Liver (tissue), 9 donors: Measurements from ENCODE around the gene SUGCT. TPM values are rescaled to one million over a fixed set of nuclear protein-coding genes. Genes with fewer than 3 reads are reported as not detected.

ENCODE experiments used
- DNase-seq: peaks from one replicate; pipeline ENCODE4 v3.0.0-alpha.2; 2017; ENCODE audit warnings: low spot score
- H3K27ac ChIP-seq, 2 donors: one replicate each; pipeline ENCODE4 v1.7.0; 2013; ENCODE audit warnings: inconsistent platforms in 2 of 2, low read length in 2 of 2, control low read depth in 1 of 2, low read depth in 1 of 2, mild to moderate bottlenecking in 1 of 2
- H3K27me3 ChIP-seq, 4 donors: one replicate each; pipeline versions ENCODE4 v1.6.1 to v1.7.0; 2013; ENCODE audit warnings: low read length in 3 of 4, inconsistent platforms in 1 of 4, mild to moderate bottlenecking in 1 of 4, moderate library complexity in 1 of 4; ENCODE audit not compliant: control insufficient read depth in 4 of 4, insufficient read depth in 4 of 4
- H3K36me3 ChIP-seq, 4 donors: one replicate each; pipeline versions ENCODE4 v1.6.1 to v1.7.0; 2013; ENCODE audit warnings: low read length in 3 of 4, mild to moderate bottlenecking in 3 of 4, low read depth in 1 of 4, moderate library complexity in 1 of 4; ENCODE audit not compliant: control insufficient read depth in 4 of 4, insufficient read depth in 3 of 4
- H3K4me1 ChIP-seq, 4 donors: one replicate each; pipeline versions ENCODE4 v1.6.1 to v1.7.0; 2013; ENCODE audit warnings: low read length in 3 of 4, mild to moderate bottlenecking in 3 of 4, moderate library complexity in 1 of 4; ENCODE audit not compliant: control insufficient read depth in 4 of 4, insufficient read depth in 4 of 4
- H3K4me3 ChIP-seq, 3 donors: one replicate each; pipeline versions ENCODE4 v1.6.1 to v1.7.0; 2013; ENCODE audit warnings: low read length in 3 of 3, control low read depth in 1 of 3, low read depth in 1 of 3, mild to moderate bottlenecking in 1 of 3
- H3K9ac ChIP-seq, 2 donors: one replicate each; pipeline ENCODE4 v1.7.0; 2013; ENCODE audit warnings: low read length in 2 of 2, mild to moderate bottlenecking in 2 of 2, moderate library complexity in 2 of 2, control low read depth in 1 of 2, low read depth in 1 of 2
- H3K9me3 ChIP-seq, 4 donors: one replicate each; pipeline versions ENCODE4 v1.6.1 to v1.7.0; 2013; ENCODE audit warnings: low read length in 3 of 4; ENCODE audit not compliant: control insufficient read depth in 4 of 4
- EGR1 ChIP-seq, 2 donors: IDR thresholded peaks; 2 replicates each; pipeline ENCODE4 v1.6.1; 2016 to 2018; ENCODE audit warnings: antibody characterized with exemption in 2 of 2, low read depth in 2 of 2
- FOXA1 ChIP-seq: IDR thresholded peaks from 2 replicates; pipeline ENCODE4 v1.6.1; 2016; ENCODE audit warnings: antibody characterized with exemption
- FOXA2 ChIP-seq: IDR thresholded peaks from 2 replicates; pipeline ENCODE4 v1.6.1; 2016; ENCODE audit warnings: antibody characterized with exemption
- GABPA ChIP-seq, 2 donors: IDR thresholded peaks in 1 of 2; conservative IDR thresholded peaks in 1 of 2; 2 replicates each; pipeline ENCODE4 v1.6.1; 2016; ENCODE audit warnings: antibody characterized with exemption in 2 of 2, mild to moderate bottlenecking in 1 of 2, moderate library complexity in 1 of 2
- HNF4G ChIP-seq: IDR thresholded peaks from 2 replicates; pipeline ENCODE4 v1.6.1; 2016; ENCODE audit warnings: antibody characterized with exemption
- JUND ChIP-seq, 2 donors: IDR thresholded peaks; 2 replicates each; pipeline ENCODE4 v1.6.1; 2016; ENCODE audit warnings: antibody characterized with exemption in 2 of 2
- NR2F2 ChIP-seq: IDR thresholded peaks from 2 replicates; pipeline ENCODE4 v1.6.1; 2016; ENCODE audit warnings: antibody characterized with exemption
- RAD21 ChIP-seq, 2 donors: IDR thresholded peaks; 2 replicates each; pipeline ENCODE4 v1.6.1; 2016; ENCODE audit warnings: antibody characterized with exemption in 2 of 2, mild to moderate bottlenecking in 2 of 2
- RXRA ChIP-seq, 2 donors: IDR thresholded peaks; 2 replicates each; pipeline ENCODE4 v1.6.1; 2017 to 2018; ENCODE audit warnings: antibody characterized with exemption in 2 of 2, mild to moderate bottlenecking in 1 of 2
- TAF1 ChIP-seq: conservative IDR thresholded peaks from 2 replicates; pipeline ENCODE4 v1.6.1; 2016; ENCODE audit warnings: antibody characterized with exemption, mild to moderate bottlenecking
- YY1 ChIP-seq: IDR thresholded peaks from 2 replicates; pipeline ENCODE4 v1.6.1; 2016; ENCODE audit warnings: antibody characterized with exemption, mild to moderate bottlenecking
- WGBS: extraction: QIAGEN DNeasy Blood & Tissue Kit; methylation state at CpG from one replicate; pipeline ENCODE4 v1.1.7; 2013; 5-methylcytosine and 5-hydroxymethylcytosine counted together
- polyA plus RNA-seq, 2 donors: library from polyadenylated mRNA; stranded (reverse) in 1 of 2; unstranded in 1 of 2; fragments of 200-250 nt in 1 of 2; fragments of >200 nt in 1 of 2; fragmentation: Nextera tagmentation in 1 of 2; extraction: Ambion mirVana in 1 of 2; gene quantifications; one replicate each; pipeline versions ENCODE4 v1.2.1 to v1.2.3, GENCODE V29; 2013 to 2015
- total RNA-seq, 2 donors: library from RNA; depleted of rRNA; stranded (reverse); fragments of >200 nt; gene quantifications; one replicate each; pipeline ENCODE4 v1.2.3, GENCODE V29; 2014
- TF ChIP-seq, protein P1 (sequence below): fragments of 150-350 bp; IDR thresholded peaks from 2 replicates; pipeline ENCODE4 v1.5.1; 2017; ENCODE audit warnings: improper control_type of control experiment, low read depth, low read length; ENCODE audit not compliant: missing input control
- TF ChIP-seq, protein P2 (sequence below): IDR thresholded peaks from 2 replicates; pipeline ENCODE4 v1.6.1; 2016; ENCODE audit warnings: antibody characterized with exemption
- TF ChIP-seq, protein P3 (sequence below): IDR thresholded peaks from 2 replicates; pipeline ENCODE4 v1.6.1; 2016; ENCODE audit warnings: antibody characterized with exemption
- TF ChIP-seq, protein P4 (sequence below): IDR thresholded peaks from 2 replicates; pipeline ENCODE4 v1.6.1; 2016; ENCODE audit warnings: antibody characterized with exemption, mild to moderate bottlenecking
- donor health status: healthy.
- donor health status: healthy.
- donor health status: healthy.
- donor health status: healthy.
- donor health status: healthy.

Gene SUGCT
- total and polyA plus RNA-seq, 4 donors: 6.2 to 11.9 (median 9.9) TPM

DNA sequence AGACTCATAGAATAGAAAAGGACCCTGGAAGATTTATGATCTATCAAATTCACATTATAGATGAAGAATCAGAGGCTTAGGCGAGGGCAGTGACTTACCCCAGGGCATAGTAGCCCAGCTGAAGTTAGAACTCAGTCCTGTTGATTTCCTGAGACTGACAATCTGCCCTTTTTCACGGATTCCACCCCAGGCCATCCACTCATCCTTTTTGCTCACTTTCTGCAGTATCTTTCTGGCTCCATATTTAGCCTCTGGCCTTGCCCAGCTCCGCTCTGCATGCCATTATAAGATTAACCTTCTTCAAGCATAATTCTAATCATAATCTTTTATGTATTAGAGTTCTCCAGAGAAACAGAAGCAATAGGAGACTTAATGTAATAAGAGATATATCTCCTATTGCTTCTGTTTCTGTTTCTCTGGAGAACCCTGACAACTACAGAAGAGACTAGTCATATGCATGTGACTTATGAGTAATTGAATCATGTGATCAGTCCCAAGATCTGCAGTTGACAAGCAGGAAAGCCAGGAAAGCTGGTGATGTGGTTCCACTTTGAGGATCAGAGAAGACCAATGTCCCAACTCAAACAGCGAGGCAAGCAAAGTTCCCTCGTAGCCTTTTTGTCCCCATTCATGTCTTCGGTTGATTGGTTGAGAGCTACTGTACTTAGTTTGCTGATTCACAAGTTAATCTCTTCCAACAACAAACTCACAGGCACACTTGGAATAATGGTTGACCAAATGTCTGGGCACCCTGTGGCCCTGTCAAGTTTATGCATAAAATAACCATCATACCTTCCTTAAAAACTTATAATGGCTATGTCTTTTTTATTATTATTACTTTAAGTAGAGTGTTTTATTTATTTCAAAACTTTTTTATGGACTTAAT lies 412.1 kb downstream of the SUGCT start:
- TF ChIP-seq JUND (IDR thresholded peaks at IDR 0.05) (no peak), HNF4G (no peak), RAD21 (IDR thresholded peaks at IDR 0.05) (no peak), EGR1 (IDR thresholded peaks at IDR 0.05; ENCODE audit: low read depth in 2 of 2) (no peak), FOXA2 (no peak), NR2F2 (no peak), RXRA (IDR thresholded peaks at IDR 0.05) (no peak), FOXA1 (no peak), YY1 (no peak), TAF1 (no peak), GABPA (IDR thresholded peaks at IDR 0.05 in 1 of 2, conservative IDR thresholded peaks at IDR 0.05 in 1 of 2) (no peak)
- TF ChIP-seq, protein P1, sequence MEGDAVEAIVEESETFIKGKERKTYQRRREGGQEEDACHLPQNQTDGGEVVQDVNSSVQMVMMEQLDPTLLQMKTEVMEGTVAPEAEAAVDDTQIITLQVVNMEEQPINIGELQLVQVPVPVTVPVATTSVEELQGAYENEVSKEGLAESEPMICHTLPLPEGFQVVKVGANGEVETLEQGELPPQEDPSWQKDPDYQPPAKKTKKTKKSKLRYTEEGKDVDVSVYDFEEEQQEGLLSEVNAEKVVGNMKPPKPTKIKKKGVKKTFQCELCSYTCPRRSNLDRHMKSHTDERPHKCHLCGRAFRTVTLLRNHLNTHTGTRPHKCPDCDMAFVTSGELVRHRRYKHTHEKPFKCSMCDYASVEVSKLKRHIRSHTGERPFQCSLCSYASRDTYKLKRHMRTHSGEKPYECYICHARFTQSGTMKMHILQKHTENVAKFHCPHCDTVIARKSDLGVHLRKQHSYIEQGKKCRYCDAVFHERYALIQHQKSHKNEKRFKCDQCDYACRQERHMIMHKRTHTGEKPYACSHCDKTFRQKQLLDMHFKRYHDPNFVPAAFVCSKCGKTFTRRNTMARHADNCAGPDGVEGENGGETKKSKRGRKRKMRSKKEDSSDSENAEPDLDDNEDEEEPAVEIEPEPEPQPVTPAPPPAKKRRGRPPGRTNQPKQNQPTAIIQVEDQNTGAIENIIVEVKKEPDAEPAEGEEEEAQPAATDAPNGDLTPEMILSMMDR: no peak
- TF ChIP-seq, protein P2, sequence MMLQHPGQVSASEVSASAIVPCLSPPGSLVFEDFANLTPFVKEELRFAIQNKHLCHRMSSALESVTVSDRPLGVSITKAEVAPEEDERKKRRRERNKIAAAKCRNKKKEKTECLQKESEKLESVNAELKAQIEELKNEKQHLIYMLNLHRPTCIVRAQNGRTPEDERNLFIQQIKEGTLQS: no peak
- TF ChIP-seq, protein P3, sequence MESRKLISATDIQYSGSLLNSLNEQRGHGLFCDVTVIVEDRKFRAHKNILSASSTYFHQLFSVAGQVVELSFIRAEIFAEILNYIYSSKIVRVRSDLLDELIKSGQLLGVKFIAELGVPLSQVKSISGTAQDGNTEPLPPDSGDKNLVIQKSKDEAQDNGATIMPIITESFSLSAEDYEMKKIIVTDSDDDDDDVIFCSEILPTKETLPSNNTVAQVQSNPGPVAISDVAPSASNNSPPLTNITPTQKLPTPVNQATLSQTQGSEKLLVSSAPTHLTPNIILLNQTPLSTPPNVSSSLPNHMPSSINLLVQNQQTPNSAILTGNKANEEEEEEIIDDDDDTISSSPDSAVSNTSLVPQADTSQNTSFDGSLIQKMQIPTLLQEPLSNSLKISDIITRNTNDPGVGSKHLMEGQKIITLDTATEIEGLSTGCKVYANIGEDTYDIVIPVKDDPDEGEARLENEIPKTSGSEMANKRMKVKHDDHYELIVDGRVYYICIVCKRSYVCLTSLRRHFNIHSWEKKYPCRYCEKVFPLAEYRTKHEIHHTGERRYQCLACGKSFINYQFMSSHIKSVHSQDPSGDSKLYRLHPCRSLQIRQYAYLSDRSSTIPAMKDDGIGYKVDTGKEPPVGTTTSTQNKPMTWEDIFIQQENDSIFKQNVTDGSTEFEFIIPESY: no peak
- TF ChIP-seq, protein P4, sequence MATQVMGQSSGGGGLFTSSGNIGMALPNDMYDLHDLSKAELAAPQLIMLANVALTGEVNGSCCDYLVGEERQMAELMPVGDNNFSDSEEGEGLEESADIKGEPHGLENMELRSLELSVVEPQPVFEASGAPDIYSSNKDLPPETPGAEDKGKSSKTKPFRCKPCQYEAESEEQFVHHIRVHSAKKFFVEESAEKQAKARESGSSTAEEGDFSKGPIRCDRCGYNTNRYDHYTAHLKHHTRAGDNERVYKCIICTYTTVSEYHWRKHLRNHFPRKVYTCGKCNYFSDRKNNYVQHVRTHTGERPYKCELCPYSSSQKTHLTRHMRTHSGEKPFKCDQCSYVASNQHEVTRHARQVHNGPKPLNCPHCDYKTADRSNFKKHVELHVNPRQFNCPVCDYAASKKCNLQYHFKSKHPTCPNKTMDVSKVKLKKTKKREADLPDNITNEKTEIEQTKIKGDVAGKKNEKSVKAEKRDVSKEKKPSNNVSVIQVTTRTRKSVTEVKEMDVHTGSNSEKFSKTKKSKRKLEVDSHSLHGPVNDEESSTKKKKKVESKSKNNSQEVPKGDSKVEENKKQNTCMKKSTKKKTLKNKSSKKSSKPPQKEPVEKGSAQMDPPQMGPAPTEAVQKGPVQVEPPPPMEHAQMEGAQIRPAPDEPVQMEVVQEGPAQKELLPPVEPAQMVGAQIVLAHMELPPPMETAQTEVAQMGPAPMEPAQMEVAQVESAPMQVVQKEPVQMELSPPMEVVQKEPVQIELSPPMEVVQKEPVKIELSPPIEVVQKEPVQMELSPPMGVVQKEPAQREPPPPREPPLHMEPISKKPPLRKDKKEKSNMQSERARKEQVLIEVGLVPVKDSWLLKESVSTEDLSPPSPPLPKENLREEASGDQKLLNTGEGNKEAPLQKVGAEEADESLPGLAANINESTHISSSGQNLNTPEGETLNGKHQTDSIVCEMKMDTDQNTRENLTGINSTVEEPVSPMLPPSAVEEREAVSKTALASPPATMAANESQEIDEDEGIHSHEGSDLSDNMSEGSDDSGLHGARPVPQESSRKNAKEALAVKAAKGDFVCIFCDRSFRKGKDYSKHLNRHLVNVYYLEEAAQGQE: no peak
- no peaks in the 10 kb centered on the region for H3K4me1 ChIP-seq
- H3K27ac ChIP-seq: no peak overlapping the region
- H3K9ac ChIP-seq: no peak overlapping the region
- DNase-seq: no peak
- H3K9me3 ChIP-seq: no peaks in the 10 kb centered on the region
- H3K4me3 ChIP-seq: no peak overlapping the region
- H3K27me3 ChIP-seq: no peaks in the 10 kb centered on the region
- no peaks in the 10 kb centered on the region for H3K36me3 ChIP-seq
- 95% methylated on average over 6 of the region's 6 CpGs for WGBS
